Measurements from ENCODE around the gene EPM2AIP1.
"Not testable (repeated sequence)": the region's sequence is repeated elsewhere in the genome, so short reads cannot be mapped to it uniquely, and the experiment has no call there.

The EPM2AIP1 gene

DNA sequence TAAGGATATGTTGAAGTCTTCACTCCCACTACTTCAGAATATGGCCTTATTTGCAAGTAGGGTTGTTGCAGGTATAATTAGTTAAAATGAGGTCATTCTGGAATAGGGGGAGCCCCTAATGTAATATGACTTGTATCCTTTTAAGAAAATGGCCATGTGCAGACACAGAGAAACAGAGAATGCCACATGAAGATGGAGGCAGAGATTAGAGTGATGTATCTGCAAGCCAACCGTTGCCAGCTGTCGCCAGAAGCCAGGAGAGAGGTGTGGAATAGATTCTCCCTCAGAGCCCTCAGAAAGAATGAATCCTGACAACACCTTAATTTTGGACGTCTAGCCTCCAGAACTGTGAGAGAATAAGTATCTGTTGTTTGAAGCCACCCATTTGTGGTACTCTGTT lies 36.8 kb downstream of the EPM2AIP1 start:
- no peak for DNase-seq (ENCODE audit: low read depth, low spot score)
- H3K9me3 ChIP-seq (ENCODE audit: control insufficient read depth, insufficient read depth, low read length): no peaks in the 10 kb centered on the region
- no CpG with 5 or more reads among the region's 3 CpGs for WGBS (ENCODE audit: insufficient coverage, insufficient read length)
- H3K27me3 ChIP-seq (ENCODE audit: control insufficient read depth, insufficient read depth, low read length): no peaks in the 10 kb centered on the region
- no peaks in the 10 kb centered on the region for H3K36me3 ChIP-seq (ENCODE audit: control insufficient read depth, insufficient read depth, low read length)
- no peak overlapping the region for H3K27ac ChIP-seq (ENCODE audit: low read length)
- no peak overlapping the region for H3K4me3 ChIP-seq (ENCODE audit: low read length)
- H3K4me1 ChIP-seq (ENCODE audit: control insufficient read depth, insufficient read depth, low read length): no peaks in the 10 kb centered on the region

DNA sequence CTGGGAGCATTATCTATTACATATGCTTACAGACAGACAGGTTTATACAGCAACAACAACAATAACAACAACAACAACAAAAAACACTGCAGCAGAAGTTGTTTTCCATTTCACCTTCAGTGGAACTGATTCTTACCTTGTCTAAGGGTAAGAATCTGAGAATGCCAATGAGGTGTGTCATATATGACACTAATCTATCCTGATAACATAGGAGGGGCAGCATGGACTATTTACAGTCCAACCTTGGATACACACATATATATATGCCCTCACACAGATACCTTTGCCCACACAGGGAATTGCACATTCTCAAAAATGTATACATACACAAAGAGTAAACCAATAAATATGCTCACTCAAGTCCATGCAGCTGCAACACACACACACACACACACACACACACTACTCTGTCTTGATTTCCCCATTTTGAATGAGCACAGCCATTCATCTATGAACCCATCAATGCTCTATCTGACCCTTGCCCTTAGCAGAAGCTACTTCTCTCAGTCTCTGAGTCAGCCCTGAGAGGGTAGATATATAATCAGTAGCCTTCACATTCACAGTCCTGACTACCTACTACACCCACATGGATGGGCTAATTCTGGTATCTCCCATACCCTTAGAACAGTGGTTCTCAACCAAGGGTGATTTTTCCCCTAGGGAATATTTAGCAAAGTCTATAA lies 38.3 kb downstream of the EPM2AIP1 start:
- no peaks in the 10 kb centered on the region for H3K4me1 ChIP-seq (ENCODE audit: control insufficient read depth, insufficient read depth, low read length)
- no peaks in the 10 kb centered on the region for H3K36me3 ChIP-seq (ENCODE audit: control insufficient read depth, insufficient read depth, low read length)
- no peak overlapping the region for H3K4me3 ChIP-seq (ENCODE audit: low read length)
- DNase-seq (ENCODE audit: low read depth, low spot score): no peak
- H3K27me3 ChIP-seq (ENCODE audit: control insufficient read depth, insufficient read depth, low read length): no peaks in the 10 kb centered on the region
- no peak overlapping the region for H3K27ac ChIP-seq (ENCODE audit: low read length)
- H3K9me3 ChIP-seq (ENCODE audit: control insufficient read depth, insufficient read depth, low read length): no peaks in the 10 kb centered on the region

DNA sequence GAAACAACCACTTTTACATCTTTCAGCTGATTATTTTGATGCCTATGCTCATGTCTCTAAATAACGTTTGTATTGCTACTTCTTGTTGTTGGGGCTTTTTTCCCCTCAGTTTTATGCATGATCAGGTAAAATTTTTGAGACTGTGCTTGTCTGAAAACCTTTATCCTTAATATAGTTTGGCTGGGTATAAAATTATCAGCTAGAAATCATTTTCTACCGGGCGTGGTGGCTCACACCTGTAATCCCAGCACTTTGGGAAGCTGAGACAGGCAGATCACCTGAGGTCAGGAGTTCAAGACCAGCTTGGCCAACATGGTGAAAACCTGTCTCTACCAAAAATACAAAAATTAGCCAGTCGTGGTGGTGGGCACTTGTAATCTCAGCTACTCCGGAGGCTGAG lies 45.1 kb downstream of the EPM2AIP1 start:
- DNase-seq (ENCODE audit: low read depth, low spot score); H3K4me1 ChIP-seq (ENCODE audit: control insufficient read depth, insufficient read depth, low read length); H3K4me3 ChIP-seq (ENCODE audit: low read length); H3K9me3 ChIP-seq (ENCODE audit: control insufficient read depth, insufficient read depth, low read length); H3K27ac ChIP-seq (ENCODE audit: low read length); H3K36me3 ChIP-seq (ENCODE audit: control insufficient read depth, insufficient read depth, low read length); H3K27me3 ChIP-seq (ENCODE audit: control insufficient read depth, insufficient read depth, low read length): not testable (repeated sequence)
- WGBS (ENCODE audit: insufficient coverage, insufficient read length): no CpG with 5 or more reads among the region's 5 CpGs

DNA sequence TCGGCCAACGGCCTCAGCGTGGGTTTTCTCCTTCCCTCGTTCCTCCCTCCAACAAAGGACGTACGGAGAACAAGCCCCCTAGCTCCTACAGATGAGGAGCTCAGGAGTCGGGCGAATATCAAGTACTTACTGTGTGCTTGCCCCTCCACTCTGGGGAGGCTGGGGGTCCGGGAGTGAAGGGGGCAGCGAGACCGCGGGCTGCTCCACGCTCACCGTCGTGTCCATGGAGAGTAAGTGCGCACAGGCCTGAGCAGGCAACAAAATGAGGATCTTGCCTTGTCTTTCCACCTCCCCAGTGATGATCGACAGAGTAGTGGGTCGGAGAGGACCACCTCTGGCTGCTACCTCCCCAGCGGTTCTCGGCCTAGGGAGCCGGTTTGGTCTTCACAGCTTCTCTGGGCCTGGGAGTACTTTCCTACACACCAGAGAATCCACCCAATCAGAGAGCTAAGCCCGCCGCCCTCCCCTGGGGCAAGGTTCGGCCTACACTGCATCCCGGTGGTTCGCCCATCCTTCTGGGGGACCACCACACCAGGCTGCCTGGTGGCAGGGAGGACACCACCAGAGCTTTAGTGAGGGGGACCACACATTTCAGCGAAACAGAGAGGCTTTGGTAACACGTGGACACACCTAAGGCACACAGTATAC lies 47.5 kb downstream of the EPM2AIP1 start:
- no peaks in the 10 kb centered on the region for H3K36me3 ChIP-seq (ENCODE audit: control insufficient read depth, insufficient read depth, low read length)
- H3K27me3 ChIP-seq (ENCODE audit: control insufficient read depth, insufficient read depth, low read length): peaks cover 7% of the 10 kb centered on the region; the same call in 1 of the 2 replicates
- H3K27ac ChIP-seq (ENCODE audit: low read length): no peak overlapping the region
- DNase-seq (ENCODE audit: low read depth, low spot score): no peak
- no peaks in the 10 kb centered on the region for H3K9me3 ChIP-seq (ENCODE audit: control insufficient read depth, insufficient read depth, low read length)
- H3K4me3 ChIP-seq (ENCODE audit: low read length): peak overlapping the region; percentile 72; the same call in 1 of the 2 replicates
- WGBS (ENCODE audit: insufficient coverage, insufficient read length): no CpG with 5 or more reads among the region's 28 CpGs
- H3K4me1 ChIP-seq (ENCODE audit: control insufficient read depth, insufficient read depth, low read length): no peaks in the 10 kb centered on the region

DNA sequence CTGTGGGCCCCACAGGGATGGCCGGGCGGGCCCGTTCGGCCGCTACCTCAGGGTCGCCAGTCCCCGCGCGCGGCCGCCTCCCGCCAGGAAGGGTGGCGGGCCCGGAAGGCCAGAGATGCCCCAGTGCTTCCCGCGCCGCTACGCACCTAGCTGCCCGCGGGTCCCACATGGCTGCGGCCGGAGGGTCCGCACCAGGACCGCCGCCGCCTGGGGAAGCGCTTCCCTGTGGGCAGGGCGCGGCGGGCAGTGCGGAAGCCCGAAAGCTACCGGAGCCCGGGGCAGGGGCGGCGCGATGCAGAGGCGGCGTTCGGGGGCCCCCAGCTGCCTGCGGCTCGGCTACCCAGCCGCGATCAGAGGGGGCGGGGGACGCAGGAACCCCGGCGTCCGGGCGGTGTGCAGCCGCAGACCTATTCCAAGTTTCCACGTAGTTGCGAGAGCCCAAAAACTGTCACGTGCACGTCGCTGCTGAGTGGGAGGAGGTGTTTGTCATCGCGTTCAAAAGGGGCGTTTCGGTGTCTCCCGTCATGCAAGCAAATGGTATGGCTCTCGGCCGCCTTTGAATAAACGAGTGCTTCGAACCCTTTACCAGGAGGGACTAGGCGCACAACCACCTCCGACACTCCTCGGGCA lies 48.2 kb downstream of the EPM2AIP1 start, which contains the start of gene TRANK1:
TSS of gene TRANK1 (minus strand) at position 414 of the 630 bp plus-strand sequence. CDS start at position 169, 245 bp downstream.
- Histone ChIP-seq H3K4me1 (ENCODE audit: control insufficient read depth, insufficient read depth, low read length) (no peaks in the 10 kb centered on the region), H3K36me3 (ENCODE audit: control insufficient read depth, insufficient read depth, low read length) (no peaks in the 10 kb centered on the region), H3K9me3 (ENCODE audit: control insufficient read depth, insufficient read depth, low read length) (no peaks in the 10 kb centered on the region), H3K4me3 (ENCODE audit: low read length) (peak within 1 kb of the TSS; percentile 72), H3K27ac (ENCODE audit: low read length) (no peak within 1 kb of the TSS), H3K27me3 (ENCODE audit: control insufficient read depth, insufficient read depth, low read length) (peaks cover 7% of the 10 kb centered on the region; the same call in 1 of the 2 replicates)
- no peak for DNase-seq (ENCODE audit: low read depth, low spot score)
- no CpG with 5 or more reads among the region's 68 CpGs for WGBS (ENCODE audit: insufficient coverage, insufficient read length)

DNA sequence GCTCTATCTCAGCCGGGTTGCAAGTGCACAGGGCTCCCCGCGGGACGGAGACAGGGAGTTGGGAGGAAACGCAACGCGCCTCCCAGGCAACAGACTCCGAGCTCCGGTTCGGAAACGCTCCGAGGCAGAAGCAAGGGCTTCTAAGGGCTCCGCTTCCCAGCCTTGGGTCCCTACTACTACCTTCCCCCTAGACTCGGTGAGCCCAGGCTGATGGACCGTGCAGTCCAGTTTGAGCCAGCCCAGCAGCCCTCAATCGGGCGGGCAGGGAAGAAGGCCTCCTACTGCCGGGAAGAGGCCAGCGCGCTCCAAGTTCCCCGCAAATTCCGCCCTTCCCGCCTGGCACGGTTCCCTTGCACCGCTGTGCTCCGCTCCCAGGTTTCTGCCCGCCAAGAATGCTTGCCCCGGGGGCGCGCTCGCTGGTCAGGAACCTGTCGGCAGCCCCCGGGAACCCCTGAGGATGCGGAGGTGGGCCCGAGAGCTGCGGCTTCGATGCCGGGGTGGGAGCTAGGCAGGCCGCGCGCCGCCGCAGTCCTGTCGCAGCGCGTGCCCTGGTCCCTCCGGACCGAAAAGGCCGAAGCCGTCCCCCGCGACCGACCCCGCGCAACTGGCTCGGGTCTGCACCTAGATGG lies 48.8 kb downstream of the EPM2AIP1 start:
- DNase-seq (ENCODE audit: low read depth, low spot score): no peak
- no peaks in the 10 kb centered on the region for H3K4me1 ChIP-seq (ENCODE audit: control insufficient read depth, insufficient read depth, low read length)
- H3K27ac ChIP-seq (ENCODE audit: low read length): no peak overlapping the region
- H3K9me3 ChIP-seq (ENCODE audit: control insufficient read depth, insufficient read depth, low read length): no peaks in the 10 kb centered on the region
- H3K4me3 ChIP-seq (ENCODE audit: low read length): peak overlapping the region; percentile 72
- no CpG with 5 or more reads among the region's 56 CpGs for WGBS (ENCODE audit: insufficient coverage, insufficient read length)
- peaks cover 7% of the 10 kb centered on the region; the same call in 1 of the 2 replicates for H3K27me3 ChIP-seq (ENCODE audit: control insufficient read depth, insufficient read depth, low read length)
- H3K36me3 ChIP-seq (ENCODE audit: control insufficient read depth, insufficient read depth, low read length): no peaks in the 10 kb centered on the region

DNA sequence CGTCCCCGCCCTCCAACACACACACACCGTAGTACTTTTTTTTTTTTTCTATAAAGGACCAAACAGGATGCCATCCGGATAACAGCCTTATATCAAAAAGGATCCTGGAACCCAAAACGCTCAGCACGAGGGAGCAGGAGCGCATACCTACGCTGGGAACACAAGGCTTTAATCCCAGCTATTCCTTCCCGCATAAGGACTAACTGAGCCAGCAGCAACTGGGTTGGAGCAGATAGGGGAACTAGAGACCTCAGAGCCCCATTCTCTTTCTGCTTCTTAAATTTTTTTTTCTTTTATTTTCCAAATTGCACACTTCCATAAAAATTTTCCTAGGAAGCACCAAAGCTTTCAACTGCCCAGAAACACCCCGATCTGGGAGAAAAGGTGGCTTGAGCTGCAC lies 49.3 kb downstream of the EPM2AIP1 start:
- H3K27me3 ChIP-seq (ENCODE audit: control insufficient read depth, insufficient read depth, low read length): peaks cover 7% of the 10 kb centered on the region; the same call in 1 of the 2 replicates
- DNase-seq (ENCODE audit: low read depth, low spot score): no peak
- H3K27ac ChIP-seq (ENCODE audit: low read length): no peak overlapping the region
- no peaks in the 10 kb centered on the region for H3K36me3 ChIP-seq (ENCODE audit: control insufficient read depth, insufficient read depth, low read length)
- no peaks in the 10 kb centered on the region for H3K9me3 ChIP-seq (ENCODE audit: control insufficient read depth, insufficient read depth, low read length)
- H3K4me1 ChIP-seq (ENCODE audit: control insufficient read depth, insufficient read depth, low read length): no peaks in the 10 kb centered on the region
- peak overlapping the region; percentile 72; the same call in 1 of the 2 replicates for H3K4me3 ChIP-seq (ENCODE audit: low read length)
- WGBS (ENCODE audit: insufficient coverage, insufficient read length): no CpG with 5 or more reads among the region's 10 CpGs

DNA sequence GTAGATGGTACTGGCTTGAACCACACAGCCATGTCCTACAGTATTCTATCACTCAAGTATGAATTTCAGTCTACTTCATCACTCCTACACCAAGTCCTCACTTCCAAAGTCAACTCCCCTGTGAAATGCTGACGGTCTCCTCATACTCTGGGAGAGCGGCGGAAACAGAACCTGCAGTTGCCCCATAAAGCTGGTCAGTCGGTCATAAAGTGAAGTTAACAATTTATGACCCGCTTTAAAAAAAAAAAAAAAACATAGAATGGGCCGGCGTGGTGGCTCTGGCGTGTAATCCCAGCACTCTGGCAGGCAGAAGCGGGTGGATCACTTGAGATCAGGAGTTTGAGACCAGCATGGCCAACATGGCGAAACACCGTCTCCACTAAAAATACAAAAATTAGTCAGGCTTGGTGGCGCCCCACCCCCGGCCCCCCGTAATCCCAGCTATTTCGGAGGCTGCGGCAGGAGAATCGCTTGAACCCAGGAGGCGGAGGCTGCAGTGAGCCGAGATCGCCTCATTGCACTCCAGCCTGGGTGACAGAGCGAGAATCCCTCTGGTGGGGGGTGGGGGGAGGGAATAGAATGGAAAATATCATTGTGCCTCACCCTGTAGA lies 50.2 kb downstream of the EPM2AIP1 start:
- no peak overlapping the region for H3K4me3 ChIP-seq (ENCODE audit: low read length)
- no CpG with 5 or more reads among the region's 21 CpGs for WGBS (ENCODE audit: insufficient coverage, insufficient read length)
- no peaks in the 10 kb centered on the region for H3K36me3 ChIP-seq (ENCODE audit: control insufficient read depth, insufficient read depth, low read length)
- H3K27me3 ChIP-seq (ENCODE audit: control insufficient read depth, insufficient read depth, low read length): peaks cover 7% of the 10 kb centered on the region; the same call in 1 of the 2 replicates
- H3K9me3 ChIP-seq (ENCODE audit: control insufficient read depth, insufficient read depth, low read length): no peaks in the 10 kb centered on the region
- H3K4me1 ChIP-seq (ENCODE audit: control insufficient read depth, insufficient read depth, low read length): 0 out of 2 replicates have a peak, but pooled peaks cover 2% of the 10 kb centered on the region
- H3K27ac ChIP-seq (ENCODE audit: low read length): no peak overlapping the region
- no peak for DNase-seq (ENCODE audit: low read depth, low spot score)

DNA sequence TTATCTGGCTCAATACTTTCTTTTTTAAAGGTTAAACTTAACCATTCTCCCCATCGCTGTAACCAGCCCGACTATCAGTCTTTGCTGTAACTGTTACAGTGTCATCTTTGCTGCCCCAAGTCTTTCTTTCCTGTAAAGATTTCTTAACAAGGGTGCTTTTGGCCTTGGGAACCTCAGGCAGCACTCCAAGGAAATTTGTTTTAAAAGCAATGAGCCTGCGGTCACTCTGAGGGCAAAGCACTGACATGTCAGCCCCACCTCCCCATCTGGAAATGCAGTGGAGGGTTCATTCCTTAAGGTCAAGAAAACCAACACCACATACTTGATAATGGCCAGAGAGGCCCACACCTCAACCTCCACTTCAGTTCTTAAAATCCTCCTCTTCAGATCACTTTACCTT lies 51.3 kb downstream of the EPM2AIP1 start:
- H3K27me3 ChIP-seq (ENCODE audit: control insufficient read depth, insufficient read depth, low read length): peaks cover 7% of the 10 kb centered on the region; the same call in 1 of the 2 replicates
- H3K27ac ChIP-seq (ENCODE audit: low read length): no peak overlapping the region
- DNase-seq (ENCODE audit: low read depth, low spot score): no peak
- no peaks in the 10 kb centered on the region for H3K36me3 ChIP-seq (ENCODE audit: control insufficient read depth, insufficient read depth, low read length)
- no peak overlapping the region for H3K4me3 ChIP-seq (ENCODE audit: low read length)
- 0 out of 2 replicates have a peak, but pooled peaks cover 2% of the 10 kb centered on the region for H3K4me1 ChIP-seq (ENCODE audit: control insufficient read depth, insufficient read depth, low read length)
- H3K9me3 ChIP-seq (ENCODE audit: control insufficient read depth, insufficient read depth, low read length): no peaks in the 10 kb centered on the region
- no CpG with 5 or more reads among the region's 3 CpGs for WGBS (ENCODE audit: insufficient coverage, insufficient read length)

DNA sequence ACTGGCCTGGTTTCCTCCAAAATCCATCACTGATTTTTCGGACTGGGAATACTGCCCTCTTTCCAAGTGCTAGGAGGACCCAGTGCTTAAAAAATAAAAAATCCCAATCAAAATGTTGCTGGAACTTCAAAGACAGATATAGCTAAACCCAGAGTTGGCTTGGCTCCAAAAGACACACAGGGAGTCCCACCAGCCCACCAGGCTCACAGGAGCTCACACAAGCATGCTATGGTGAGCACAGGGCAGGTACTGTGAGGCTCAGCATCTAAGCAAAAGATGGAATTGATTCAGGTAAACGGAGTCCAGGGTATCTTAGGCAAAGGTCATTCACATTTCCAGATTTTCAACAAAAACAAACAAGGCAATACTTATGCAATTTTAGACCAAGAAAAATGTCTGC lies 51.8 kb downstream of the EPM2AIP1 start:
- DNase-seq (ENCODE audit: low read depth, low spot score): no peak
- no CpG with 5 or more reads among the region's 2 CpGs for WGBS (ENCODE audit: insufficient coverage, insufficient read length)
- no peak overlapping the region for H3K27ac ChIP-seq (ENCODE audit: low read length)
- H3K4me1 ChIP-seq (ENCODE audit: control insufficient read depth, insufficient read depth, low read length): 0 out of 2 replicates have a peak, but pooled peaks cover 2% of the 10 kb centered on the region
- peaks cover 7% of the 10 kb centered on the region; the same call in 1 of the 2 replicates for H3K27me3 ChIP-seq (ENCODE audit: control insufficient read depth, insufficient read depth, low read length)
- H3K9me3 ChIP-seq (ENCODE audit: control insufficient read depth, insufficient read depth, low read length): no peaks in the 10 kb centered on the region
- H3K36me3 ChIP-seq (ENCODE audit: control insufficient read depth, insufficient read depth, low read length): no peaks in the 10 kb centered on the region
- no peak overlapping the region for H3K4me3 ChIP-seq (ENCODE audit: low read length)

All from iPS DF 6.9 (cell line).